ENCODE data around the gene ARHGAP33. TPM values are rescaled to one million over a fixed set of nuclear protein-coding genes. Genes with fewer than 3 reads are reported as not detected.

Gene ARHGAP33
- total and polyA plus RNA-seq, 2 donors (not counting 3 experiments of a cell fraction or from before 2014, with no cell fraction given), result 11.0 to 18.4 TPM

DNA sequence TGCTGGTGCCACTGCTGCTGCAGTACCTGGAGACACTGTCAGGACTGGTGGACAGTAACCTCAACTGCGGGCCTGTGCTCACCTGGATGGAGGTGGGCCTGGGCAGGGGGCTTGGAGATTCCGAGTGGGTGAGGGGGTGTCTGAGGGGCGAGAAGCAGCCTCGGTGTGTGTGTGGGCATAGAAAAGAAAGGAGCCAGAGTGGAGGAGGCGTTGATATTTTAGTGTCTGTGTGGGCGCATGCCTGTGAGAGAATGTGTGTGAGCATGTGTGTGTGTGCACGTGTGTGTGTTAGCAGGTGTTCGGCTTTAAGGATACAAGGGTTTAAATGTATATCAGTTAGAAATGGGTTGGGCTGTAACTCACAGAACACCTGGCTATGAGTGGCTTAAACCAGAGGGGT, 3.7 kb downstream of the ARHGAP33 start:
- Histone ChIP-seq H3K36me3 (ENCODE audit: control insufficient read depth in 2 of 2, extremely low read depth in 1 of 2, insufficient read depth in 2 of 2, low read length in 2 of 2) (peaks cover 0 to 4% of the 10 kb centered on the region in 2 experiments), H3K9me3 (replicated peaks; ENCODE audit: control insufficient read depth, insufficient read depth, low read length) (no peaks in the 10 kb centered on the region), H4K20me1 (replicated peaks; ENCODE audit: control insufficient read depth, extremely low read depth, insufficient read depth, low read length) (no peaks in the 10 kb centered on the region), H3K79me2 (ENCODE audit: control insufficient read depth, insufficient read depth, low read length) (no peaks in the 10 kb centered on the region), H3K9ac (replicated peaks; ENCODE audit: extremely low read depth, insufficient read depth, low read length) (no peak overlapping the region), H3K9me1 (replicated peaks; ENCODE audit: control insufficient read depth, extremely low read depth, insufficient read depth, low read length) (no peaks in the 10 kb centered on the region), H3K27ac (ENCODE audit: insufficient read depth, low read depth, low read length) (no peak overlapping the region), H3K4me2 (ENCODE audit: insufficient read depth, low read length) (no peak overlapping the region), H3K4me1 (ENCODE audit: control insufficient read depth, extremely low read depth, insufficient read depth, low read length) (peaks cover 4% of the 10 kb centered on the region), H2AFZ (ENCODE audit: low read depth, low read length) (no peak overlapping the region), H3K27me3 (ENCODE audit: control insufficient read depth in 2 of 2, insufficient read depth in 2 of 2, low read length in 2 of 2) (no peaks in the 10 kb centered on the region), H3K4me3 (replicated peaks in 1 of 3; ENCODE audit: insufficient read depth in 1 of 3, low read depth in 1 of 3, low read length in 3 of 3) (no peak overlapping the region)
- dilution Hi-C loops (cut with MboI; ENCODE audit: extremely low pct_ligation_motif_present, low sequenced_read_pairs) (no loop called here), intact Hi-C loops (cut with micrococcal nuclease) (no loop called here)
- TF ChIP-seq, protein P1, sequence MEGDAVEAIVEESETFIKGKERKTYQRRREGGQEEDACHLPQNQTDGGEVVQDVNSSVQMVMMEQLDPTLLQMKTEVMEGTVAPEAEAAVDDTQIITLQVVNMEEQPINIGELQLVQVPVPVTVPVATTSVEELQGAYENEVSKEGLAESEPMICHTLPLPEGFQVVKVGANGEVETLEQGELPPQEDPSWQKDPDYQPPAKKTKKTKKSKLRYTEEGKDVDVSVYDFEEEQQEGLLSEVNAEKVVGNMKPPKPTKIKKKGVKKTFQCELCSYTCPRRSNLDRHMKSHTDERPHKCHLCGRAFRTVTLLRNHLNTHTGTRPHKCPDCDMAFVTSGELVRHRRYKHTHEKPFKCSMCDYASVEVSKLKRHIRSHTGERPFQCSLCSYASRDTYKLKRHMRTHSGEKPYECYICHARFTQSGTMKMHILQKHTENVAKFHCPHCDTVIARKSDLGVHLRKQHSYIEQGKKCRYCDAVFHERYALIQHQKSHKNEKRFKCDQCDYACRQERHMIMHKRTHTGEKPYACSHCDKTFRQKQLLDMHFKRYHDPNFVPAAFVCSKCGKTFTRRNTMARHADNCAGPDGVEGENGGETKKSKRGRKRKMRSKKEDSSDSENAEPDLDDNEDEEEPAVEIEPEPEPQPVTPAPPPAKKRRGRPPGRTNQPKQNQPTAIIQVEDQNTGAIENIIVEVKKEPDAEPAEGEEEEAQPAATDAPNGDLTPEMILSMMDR (IDR thresholded peaks at IDR 0.05; ENCODE audit: extremely low read depth in 1 of 2, insufficient read depth in 1 of 2, low read depth in 1 of 2, low read length in 2 of 2), result no peak
- no peak for TF ChIP-seq POLR2AphosphoS5 (IDR thresholded peaks at IDR 0.05; ENCODE audit: insufficient read depth, low read depth, low read length)
- TF ChIP-seq MYC (IDR thresholded peaks at IDR 0.05; ENCODE audit: low read depth, low read length), result no peak
- TF ChIP-seq FOS (IDR thresholded peaks at IDR 0.05; ENCODE audit: borderline replicate concordance, insufficient read depth, low read length), result no peak
- no peak for TF ChIP-seq JUN (IDR thresholded peaks at IDR 0.05; ENCODE audit: borderline replicate concordance, insufficient read depth, insufficient read length, low read depth)
- TF ChIP-seq POLR2A (IDR thresholded peaks at IDR 0.05; ENCODE audit: low read depth, low read length), result no peak
- TF ChIP-seq, protein P2, sequence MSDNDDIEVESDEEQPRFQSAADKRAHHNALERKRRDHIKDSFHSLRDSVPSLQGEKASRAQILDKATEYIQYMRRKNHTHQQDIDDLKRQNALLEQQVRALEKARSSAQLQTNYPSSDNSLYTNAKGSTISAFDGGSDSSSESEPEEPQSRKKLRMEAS (IDR thresholded peaks at IDR 0.05; ENCODE audit: insufficient read depth, insufficient read length), result no peak
- TF ChIP-seq GATA2 (IDR thresholded peaks at IDR 0.05; ENCODE audit: insufficient read depth, insufficient read length, low read depth, low read length), result no peak
- no peak for TF ChIP-seq EZH2 (IDR thresholded peaks at IDR 0.05; ENCODE audit: borderline replicate concordance, low read depth, low read length, severe bottlenecking)
- BruUV-seq (replicated peaks), result no TSS peak
- CTCF ChIA-PET, result no interaction called here
- POLR2A ChIA-PET, result no interaction called here
- no peak for FAIRE-seq
- DNase-seq (ENCODE audit: low read depth, low spot score), result no peak

Data from endothelial cell of umbilical vein (primary cell).